GM12891 (cell line): ENCODE results near the gene RRP7A.
A peak's percentile ranks its signal among the peaks of the same experiment; 100 is the strongest.
"Not testable (repeated sequence)": the region's sequence is repeated elsewhere in the genome, so short reads cannot be mapped to it uniquely, and the experiment has no call there.

Experiments used
- DNase-seq: peaks from one replicate; pipeline ENCODE4 v3.0.0; 2011; ENCODE audit warnings: low spot score; ENCODE audit not compliant: insufficient read length
- FAIRE-seq: peaks from 2 replicates; lab custom pipeline; 2011; peaks lifted over from hg19 to GRCh38; lab: Jason Lieb, UNC
- PAX5 ChIP-seq: IDR thresholded peaks from 2 replicates; pipeline ENCODE4 v1.6.1; 2011; ENCODE audit warnings: low read length, moderate library complexity, mild to moderate bottlenecking; ENCODE audit not compliant: insufficient read depth, severe bottlenecking
- POLR2A ChIP-seq: IDR thresholded peaks from 2 replicates; pipeline ENCODE4 v1.6.1; 2011; ENCODE audit warnings: low read depth, low read length, control low read depth
- POLR2AphosphoS5 ChIP-seq: IDR thresholded peaks from 2 replicates; pipeline ENCODE4 v1.6.1; 2011; ENCODE audit warnings: low read depth, low read length, control low read depth
- POU2F2 ChIP-seq: IDR thresholded peaks from 2 replicates; pipeline ENCODE4 v1.6.1; 2011; ENCODE audit warnings: low read depth, mild to moderate bottlenecking, control low read depth, low read length, moderate library complexity
- SPI1 ChIP-seq: IDR thresholded peaks from 2 replicates; pipeline ENCODE4 v1.6.1; 2011; ENCODE audit warnings: low read depth, low read length, control low read depth
- TAF1 ChIP-seq: IDR thresholded peaks from 2 replicates; pipeline ENCODE4 v1.6.1; 2011; ENCODE audit warnings: low read depth, low read length, control low read depth

Gene RRP7A

DNA sequence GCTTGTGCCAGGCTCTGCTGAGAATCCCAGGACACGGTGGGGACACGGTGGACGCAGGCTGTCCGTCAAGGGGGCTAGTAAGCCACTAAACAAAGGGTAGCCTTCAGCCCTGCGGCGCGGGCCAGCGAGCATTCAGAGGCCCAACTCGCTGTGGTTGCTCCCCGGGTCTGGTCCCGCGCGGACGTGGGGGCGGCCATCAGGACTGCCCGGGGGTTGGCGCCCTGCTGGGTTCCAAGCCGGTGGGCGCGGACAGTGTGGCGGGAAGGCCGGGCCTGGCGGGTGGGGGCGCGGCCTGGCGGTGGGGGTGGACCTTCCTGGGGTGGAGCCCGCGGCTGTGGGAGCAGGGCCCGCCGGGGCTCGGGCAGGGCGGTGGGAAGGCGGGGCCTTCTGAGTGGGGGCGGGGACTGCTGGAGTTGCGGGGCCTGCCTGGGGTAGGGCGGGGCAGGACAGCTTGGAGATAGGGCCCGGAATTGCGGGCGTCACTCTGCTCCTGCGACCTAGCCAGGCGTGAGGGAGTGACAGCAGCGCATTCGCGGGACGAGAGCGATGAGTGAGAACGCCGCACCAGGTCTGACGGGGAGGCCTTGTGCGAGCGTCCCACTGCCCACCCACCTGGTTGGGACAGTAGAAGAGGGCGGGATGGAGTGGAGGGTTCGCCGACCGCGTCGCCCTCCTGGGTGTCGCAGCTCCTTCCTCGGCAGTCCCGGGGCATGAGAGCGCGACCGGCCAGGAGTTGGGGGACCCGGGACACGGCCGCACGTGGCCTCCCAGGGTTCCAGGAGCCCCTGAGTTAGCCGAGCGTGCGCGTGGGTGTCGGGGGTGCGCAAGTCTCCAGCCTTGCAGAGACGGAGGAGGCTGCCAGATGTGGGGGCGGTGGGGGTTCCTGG lies 34.1 kb upstream of the RRP7A start, which contains the start of gene SERHL2:
SERHL2 (plus strand) TSS at position 482 of the 887 bp plus-strand sequence; CDS start at position 547, 65 bp downstream.
- FAIRE-seq, result peak; percentile 91
- peak; percentile 86 for DNase-seq
- TF ChIP-seq POLR2A, result no peak
- no peak for TF ChIP-seq POU2F2
- TF ChIP-seq PAX5, result no peak
- TF ChIP-seq SPI1, result no peak
- no peak for TF ChIP-seq TAF1
- TF ChIP-seq POLR2AphosphoS5, result no peak

- not testable (repeated sequence) for FAIRE-seq, DNase-seq
Measured at GRCh38 chr22:42552294-42552647, 32.7 kb upstream of the RRP7A start.

DNA sequence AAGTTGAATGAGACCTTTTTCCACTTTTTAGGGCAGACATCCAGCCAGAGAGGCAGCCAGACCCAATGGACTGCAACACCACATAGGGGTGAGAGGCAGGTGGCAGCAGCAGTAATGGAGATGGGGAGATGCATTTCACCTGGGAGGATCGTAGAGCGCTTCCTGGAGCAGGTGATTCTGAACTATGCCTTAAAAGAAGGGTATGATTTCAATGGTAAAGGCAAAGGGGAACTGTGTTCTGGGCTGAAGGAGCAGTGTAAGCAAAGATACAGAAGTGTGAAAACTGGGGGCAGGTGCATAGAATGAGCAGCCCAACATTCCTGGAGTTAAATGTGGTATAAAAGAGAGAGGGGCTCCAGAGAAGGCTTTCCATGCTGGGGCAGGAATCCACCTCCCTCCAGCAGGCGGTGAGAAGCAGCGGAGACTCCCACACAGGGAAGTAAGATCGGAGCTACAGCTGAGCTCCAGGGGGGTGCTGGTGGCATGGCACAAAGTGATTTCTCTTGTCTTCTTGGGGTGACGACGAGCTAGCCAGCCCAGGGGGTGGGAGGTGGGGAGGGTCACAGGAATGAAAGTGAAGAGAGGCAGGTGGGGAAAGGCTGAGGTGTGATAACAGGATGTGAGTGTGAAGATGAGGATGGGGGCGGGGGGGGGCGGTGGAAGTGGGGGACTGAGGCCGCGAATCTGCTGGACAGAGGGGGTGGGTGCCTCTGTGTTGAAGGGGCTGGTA lies 29.9 kb upstream of the RRP7A start:
- DNase-seq, result no peak
- TF ChIP-seq POLR2A (no peak), POLR2AphosphoS5 (no peak), TAF1 (no peak), PAX5 (no peak), POU2F2 (no peak), SPI1 (no peak)
- no peak for FAIRE-seq

GRCh38 chr22:42548597-42549330 lies 29.2 kb upstream of the RRP7A start:
- DNase-seq (no peak), FAIRE-seq (no peak)
- TF ChIP-seq TAF1 (no peak), POLR2AphosphoS5 (no peak), SPI1 (no peak), PAX5 (no peak), POLR2A (no peak), POU2F2 (no peak)

DNA sequence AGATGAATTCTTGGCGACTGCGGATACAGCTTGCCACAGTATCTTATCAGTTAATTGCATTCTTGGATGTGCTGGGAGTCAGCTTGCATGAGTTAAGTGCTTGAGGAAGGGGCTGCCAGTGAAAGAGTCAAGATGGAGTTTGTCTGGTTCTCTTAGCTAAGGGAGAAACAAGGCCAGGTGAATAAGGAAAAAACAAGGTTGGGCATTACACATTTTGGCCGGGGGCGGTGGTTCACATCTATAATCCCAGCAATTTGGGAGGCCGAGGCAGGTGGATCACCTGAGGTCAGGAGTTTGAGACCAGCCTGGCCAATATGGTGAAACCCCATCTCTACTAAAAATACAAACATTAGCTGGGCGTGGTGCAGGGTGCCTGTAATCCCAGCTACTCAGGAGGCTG lies 28.5 kb upstream of the RRP7A start:
- FAIRE-seq, result not testable (repeated sequence)

GRCh38 chr22:42547562-42547961 lies 28.0 kb upstream of the RRP7A start:
- no peak for DNase-seq
- TF ChIP-seq TAF1, result no peak
- TF ChIP-seq PAX5, result no peak
- no peak for TF ChIP-seq POU2F2
- no peak for TF ChIP-seq POLR2AphosphoS5
- no peak for TF ChIP-seq SPI1
- TF ChIP-seq POLR2A, result no peak
- no peak for FAIRE-seq

More for the DNA sequence above, 28.5 kb upstream of the RRP7A start:
- not testable (repeated sequence) for DNase-seq

DNA sequence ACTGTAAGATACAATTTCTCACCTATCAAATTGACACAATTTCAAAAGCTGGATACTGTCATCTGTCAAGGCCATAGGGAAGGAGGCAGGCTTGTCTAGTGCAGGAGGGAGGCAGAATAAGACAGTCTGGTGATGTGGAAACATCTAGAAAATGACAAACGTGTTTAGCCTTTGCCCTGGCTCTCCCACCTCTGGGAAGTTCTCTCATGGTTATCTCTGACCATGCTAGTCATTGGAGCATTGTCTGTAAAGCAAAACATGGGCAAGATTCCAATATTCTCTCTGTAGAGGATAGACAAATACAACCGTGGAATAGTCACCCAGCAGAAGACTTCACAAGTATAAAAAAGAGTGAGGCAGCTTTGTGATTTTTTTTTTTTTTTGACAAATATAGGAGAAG lies 25.1 kb upstream of the RRP7A start:
- TF ChIP-seq POU2F2 (no peak), PAX5 (no peak), TAF1 (no peak)
- no peak for FAIRE-seq
- no peak for DNase-seq

DNA sequence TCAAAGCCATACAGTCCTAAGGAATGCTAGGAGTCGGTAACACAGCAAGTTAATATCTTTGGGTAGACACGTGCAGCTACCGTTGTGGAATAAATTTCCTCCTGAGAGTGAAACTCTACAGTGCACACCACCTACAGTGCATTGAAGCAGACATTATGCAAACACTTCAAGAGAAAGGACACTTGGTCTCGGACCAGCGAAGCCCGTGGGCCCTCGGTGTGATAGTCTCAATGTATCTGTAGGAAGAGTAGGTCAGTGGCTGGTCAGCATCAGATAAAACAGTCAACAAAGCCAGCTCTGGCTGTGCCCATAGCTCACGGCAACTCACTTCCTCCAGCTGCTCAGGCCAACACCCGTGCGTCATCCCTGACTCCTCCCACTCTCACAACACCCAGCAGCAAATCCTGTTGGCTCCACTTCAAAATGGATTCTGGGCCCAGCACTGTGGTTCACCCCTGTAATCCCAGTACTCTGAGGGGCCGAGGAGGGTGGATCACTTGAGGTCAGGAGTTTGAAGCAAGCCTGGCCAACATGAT lies 19.7 kb upstream of the RRP7A start:
- DNase-seq, result not testable (repeated sequence)
- peak; percentile 95 for FAIRE-seq

DNA sequence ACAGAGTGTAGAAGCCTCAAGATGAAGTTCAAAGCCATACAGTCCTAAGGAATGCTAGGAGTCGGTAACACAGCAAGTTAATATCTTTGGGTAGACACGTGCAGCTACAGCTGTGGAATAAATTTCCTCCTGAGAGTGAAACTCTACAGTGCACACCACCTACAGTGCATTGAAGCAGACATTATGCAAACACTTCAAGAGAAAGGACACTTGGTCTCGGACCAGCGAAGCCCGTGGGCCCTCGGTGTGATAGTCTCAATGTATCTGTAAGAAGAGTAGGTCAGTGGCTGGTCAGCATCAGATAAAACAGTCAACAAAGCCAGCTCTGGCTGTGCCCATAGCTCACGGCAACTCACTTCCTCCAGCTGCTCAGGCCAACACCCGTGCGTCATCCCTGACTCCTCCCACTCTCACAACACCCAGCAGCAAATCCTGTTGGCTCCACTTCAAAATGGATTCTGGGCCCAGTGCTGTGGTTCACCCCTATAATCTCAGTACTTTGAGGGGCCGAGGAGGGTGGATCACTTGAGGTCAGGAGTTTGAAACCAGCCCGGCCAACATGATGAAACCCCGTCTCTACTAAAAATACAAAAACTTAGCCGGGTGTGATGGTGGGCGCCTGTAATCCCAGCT lies 17.7 kb upstream of the RRP7A start:
- TF ChIP-seq POU2F2, result peak; percentile 70; the same call in 1 of the 2 replicates
- not testable (repeated sequence) for DNase-seq
- peak; percentile 84 for FAIRE-seq

DNA sequence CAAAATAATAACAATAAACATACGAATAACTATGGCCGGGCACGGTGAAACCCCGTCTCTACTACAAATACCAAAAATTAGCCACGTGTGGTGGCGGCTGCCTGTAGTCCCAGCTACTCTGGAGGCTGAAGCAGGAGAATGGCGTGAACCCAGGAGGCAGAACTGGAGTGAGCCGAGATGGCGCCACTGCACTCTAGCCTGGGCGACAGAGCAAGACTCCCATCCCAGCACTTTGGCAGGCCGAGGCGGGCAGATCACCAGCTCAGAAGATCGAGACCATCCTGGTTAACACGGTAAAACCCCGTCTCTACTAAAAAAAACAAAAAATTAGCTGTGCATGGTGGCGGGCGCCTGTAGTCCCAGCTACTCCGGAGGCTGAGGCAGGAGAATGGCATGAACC lies 17.0 kb upstream of the RRP7A start:
- not testable (repeated sequence) for FAIRE-seq, DNase-seq
